ENCODE data around the gene TACC2. TPM values are rescaled to one million over a fixed set of nuclear protein-coding genes. Genes with fewer than 3 reads are reported as not detected.
A peak's percentile ranks its signal among the peaks of the same experiment; 100 is the strongest.

TACC2 gene
- total RNA-seq, 1 experiment from 2014 or later: 15.8 TPM

- Histone ChIP-seq H3K9me2 (ENCODE audit: insufficient read depth) (no peaks in the 10 kb centered on the region), H3K79me2 (ENCODE audit: low read depth) (no peaks in the 10 kb centered on the region), H3K4me2 (no peak overlapping the region), H3F3A (ENCODE audit: insufficient read depth, low read depth) (peaks cover 5% of the 10 kb centered on the region; the same call in 1 of the 2 replicates), H4K20me1 (ENCODE audit: insufficient read depth) (no peaks in the 10 kb centered on the region), H3K36me3 (ENCODE audit: low read depth) (no peaks in the 10 kb centered on the region), H2AFZ (no peak overlapping the region), H3K27ac (no peak overlapping the region), H3K4me1 (replicated peaks; ENCODE audit: insufficient read depth) (0 out of 2 replicates have a peak, but pooled peaks cover 9% of the 10 kb centered on the region), H3K4me3 (no peak overlapping the region), H3K27me3 (ENCODE audit: insufficient read depth, low read depth) (no peaks in the 10 kb centered on the region), H3K9me3 (ENCODE audit: insufficient read depth, low read depth) (no peaks in the 10 kb centered on the region)
- POLR2A ChIA-PET (ENCODE audit: unreplicated experiment): no interaction called here
- no TSS peak for BruUV-seq (replicated peaks)
- CTCF ChIA-PET: no interaction called here
- intact Hi-C loops (cut with micrococcal nuclease; ENCODE audit: unreplicated experiment): no loop called here
- TF ChIP-seq CTCF (conservative IDR thresholded peaks at IDR 0.05): no peak
- TF ChIP-seq EZH2 (IDR thresholded peaks at IDR 0.05; ENCODE audit: low read depth): no peak
- peak in 1 of 2 experiments; percentile 36 for DNase-seq
These were observed 46.1 kb upstream of the TACC2 start for GRCh38 chr10:121942749-121943416.

GRCh38 chr10:121947343-121948330 is 41.3 kb upstream of the TACC2 start:
- no peak for DNase-seq
- Histone ChIP-seq H3K9me2 (ENCODE audit: insufficient read depth) (no peaks in the 10 kb centered on the region), H3K4me2 (no peak overlapping the region), H3K79me2 (ENCODE audit: low read depth) (no peaks in the 10 kb centered on the region), H3K36me3 (ENCODE audit: low read depth) (no peaks in the 10 kb centered on the region), H3K27me3 (ENCODE audit: insufficient read depth, low read depth) (no peaks in the 10 kb centered on the region), H3K9me3 (ENCODE audit: insufficient read depth, low read depth) (no peaks in the 10 kb centered on the region), H2AFZ (no peak overlapping the region), H3K27ac (no peak overlapping the region), H3K4me3 (no peak overlapping the region), H3F3A (ENCODE audit: insufficient read depth, low read depth) (peaks cover 2% of the 10 kb centered on the region; the same call in 1 of the 2 replicates), H4K20me1 (ENCODE audit: insufficient read depth) (no peaks in the 10 kb centered on the region), H3K4me1 (replicated peaks; ENCODE audit: insufficient read depth) (0 out of 2 replicates have a peak, but pooled peaks cover 7% of the 10 kb centered on the region)
- no peak for TF ChIP-seq CTCF (conservative IDR thresholded peaks at IDR 0.05)
- TF ChIP-seq EZH2 (IDR thresholded peaks at IDR 0.05; ENCODE audit: low read depth): no peak
- intact Hi-C loops (cut with micrococcal nuclease; ENCODE audit: unreplicated experiment): no loop called here
- BruUV-seq (replicated peaks): no TSS peak
- ChIA-PET CTCF (no interaction called here), POLR2A (ENCODE audit: unreplicated experiment) (no interaction called here)

- Histone ChIP-seq H3K27ac (no peak overlapping the region), H3F3A (ENCODE audit: insufficient read depth, low read depth) (no peaks in the 10 kb centered on the region), H3K9me3 (ENCODE audit: insufficient read depth, low read depth) (no peaks in the 10 kb centered on the region), H3K79me2 (ENCODE audit: low read depth) (no peaks in the 10 kb centered on the region), H3K36me3 (ENCODE audit: low read depth) (no peaks in the 10 kb centered on the region), H3K27me3 (ENCODE audit: insufficient read depth, low read depth) (no peaks in the 10 kb centered on the region), H3K9me2 (ENCODE audit: insufficient read depth) (no peaks in the 10 kb centered on the region), H4K20me1 (ENCODE audit: insufficient read depth) (no peaks in the 10 kb centered on the region), H3K4me1 (replicated peaks; ENCODE audit: insufficient read depth) (no peaks in the 10 kb centered on the region), H3K4me2 (no peak overlapping the region), H2AFZ (no peak overlapping the region), H3K4me3 (no peak overlapping the region)
- DNase-seq: no peak
- intact Hi-C loops (cut with micrococcal nuclease; ENCODE audit: unreplicated experiment): no loop called here
- no peak for TF ChIP-seq CTCF (conservative IDR thresholded peaks at IDR 0.05)
- TF ChIP-seq EZH2 (IDR thresholded peaks at IDR 0.05; ENCODE audit: low read depth): no peak
- CTCF ChIA-PET: no interaction called here
- POLR2A ChIA-PET (ENCODE audit: unreplicated experiment): interaction anchor here (0.6 kb wide), 1 partner anchor 13 kb away, joined by 4 read pairs; no protein-coding TSS in a partner anchor
- BruUV-seq (replicated peaks): no TSS peak
These were observed 39.9 kb upstream of the TACC2 start for GRCh38 chr10:121949049-121949448.
